Raji (cell line): Measurements from ENCODE around the gene ERI2.

ENCODE experiments used
- POLR2A ChIP-seq: IDR thresholded peaks from 2 replicates; pipeline ENCODE4 v1.6.1; 2011; ENCODE audit warnings: low read depth, low read length, control low read depth; ENCODE audit not compliant: insufficient read depth

ERI2 gene

GRCh38 chr16:20830372-20830771 is 24.1 kb upstream of the ERI2 start:
- no peak for TF ChIP-seq POLR2A

- no peak for TF ChIP-seq POLR2A
These were observed 23.3 kb upstream of the ERI2 start for GRCh38 chr16:20829536-20829935.

GRCh38 chr16:20826039-20826566 is 19.8 kb upstream of the ERI2 start:
- TF ChIP-seq POLR2A, result no peak

GRCh38 chr16:20822521-20823325 is 16.5 kb upstream of the ERI2 start:
- TF ChIP-seq POLR2A, result no peak

GRCh38 chr16:20821682-20822081 is 15.4 kb upstream of the ERI2 start:
- no peak for TF ChIP-seq POLR2A

- TF ChIP-seq POLR2A, result no peak
These were observed 12.8 kb upstream of the ERI2 start for GRCh38 chr16:20818929-20819585.

GRCh38 chr16:20814784-20815183 is 8.5 kb upstream of the ERI2 start:
- TF ChIP-seq POLR2A, result no peak

GRCh38 chr16:20812510-20812909 is 6.2 kb upstream of the ERI2 start:
- TF ChIP-seq POLR2A, result no peak

- TF ChIP-seq POLR2A, result no peak
These were observed 5.7 kb upstream of the ERI2 start for GRCh38 chr16:20811889-20812439.

- TF ChIP-seq POLR2A, result no peak
These were observed 1.6 kb upstream of the ERI2 start for GRCh38 chr16:20807862-20808261.

GRCh38 chr16:20803561-20804214 is 2.6 kb downstream of the ERI2 start:
- TF ChIP-seq POLR2A, result no peak

- no peak for TF ChIP-seq POLR2A
These were observed 3.1 kb downstream of the ERI2 start for GRCh38 chr16:20803192-20803560.

GRCh38 chr16:20801278-20801677 is 5.0 kb downstream of the ERI2 start:
- TF ChIP-seq POLR2A, result no peak

GRCh38 chr16:20799599-20799998 is 6.7 kb downstream of the ERI2 start:
- TF ChIP-seq POLR2A, result no peak

GRCh38 chr16:20798364-20798763 is 7.9 kb downstream of the ERI2 start:
- no peak for TF ChIP-seq POLR2A
